ENCODE measurements around the gene PARM1.

DNA sequence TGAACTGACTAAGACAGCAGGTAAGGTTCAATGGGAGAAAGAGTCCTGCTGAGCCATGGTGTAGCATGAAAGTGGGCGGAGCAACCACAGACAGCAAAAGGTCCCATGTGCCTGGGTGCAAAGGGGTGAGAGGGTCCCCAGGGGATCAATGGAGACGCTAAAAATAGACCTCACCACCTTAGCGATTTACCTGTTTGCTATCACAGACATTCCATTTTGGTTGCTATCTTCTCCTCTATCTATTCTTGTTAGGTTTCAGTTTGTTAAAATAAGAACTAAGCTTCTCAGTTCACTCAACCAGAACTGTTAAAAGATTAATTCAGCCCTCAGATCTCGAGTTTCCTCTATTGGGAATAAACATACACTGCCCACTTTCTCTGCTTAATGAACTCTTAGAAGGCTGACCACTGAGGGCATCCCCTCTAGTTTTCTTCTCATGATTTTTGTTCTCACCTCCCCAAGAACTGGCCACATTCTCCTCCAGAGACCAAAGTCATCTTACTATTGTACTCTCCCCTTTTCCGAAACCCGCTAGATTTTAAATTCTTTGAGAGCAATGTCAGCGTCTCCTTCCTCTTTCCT lies 136.7 kb downstream of the PARM1 start:
- TF ChIP-seq, protein P1, sequence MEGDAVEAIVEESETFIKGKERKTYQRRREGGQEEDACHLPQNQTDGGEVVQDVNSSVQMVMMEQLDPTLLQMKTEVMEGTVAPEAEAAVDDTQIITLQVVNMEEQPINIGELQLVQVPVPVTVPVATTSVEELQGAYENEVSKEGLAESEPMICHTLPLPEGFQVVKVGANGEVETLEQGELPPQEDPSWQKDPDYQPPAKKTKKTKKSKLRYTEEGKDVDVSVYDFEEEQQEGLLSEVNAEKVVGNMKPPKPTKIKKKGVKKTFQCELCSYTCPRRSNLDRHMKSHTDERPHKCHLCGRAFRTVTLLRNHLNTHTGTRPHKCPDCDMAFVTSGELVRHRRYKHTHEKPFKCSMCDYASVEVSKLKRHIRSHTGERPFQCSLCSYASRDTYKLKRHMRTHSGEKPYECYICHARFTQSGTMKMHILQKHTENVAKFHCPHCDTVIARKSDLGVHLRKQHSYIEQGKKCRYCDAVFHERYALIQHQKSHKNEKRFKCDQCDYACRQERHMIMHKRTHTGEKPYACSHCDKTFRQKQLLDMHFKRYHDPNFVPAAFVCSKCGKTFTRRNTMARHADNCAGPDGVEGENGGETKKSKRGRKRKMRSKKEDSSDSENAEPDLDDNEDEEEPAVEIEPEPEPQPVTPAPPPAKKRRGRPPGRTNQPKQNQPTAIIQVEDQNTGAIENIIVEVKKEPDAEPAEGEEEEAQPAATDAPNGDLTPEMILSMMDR (IDR thresholded peaks at IDR 0.05; ENCODE audit: low read length) = no peak
- no peak for TF ChIP-seq EZH2 (optimal IDR thresholded peaks at IDR 0.05; ENCODE audit: low read depth, low read length)
- no peak for TF ChIP-seq EZH2phosphoT487 (IDR thresholded peaks at IDR 0.05; ENCODE audit: low read length)

Measured in MM.1S (cell line).